ENCODE data around the gene CIZ1.
"Not testable (repeated sequence)": the region's sequence is repeated elsewhere in the genome, so short reads cannot be mapped to it uniquely, and the experiment has no call there.

The CIZ1 gene, protein sequence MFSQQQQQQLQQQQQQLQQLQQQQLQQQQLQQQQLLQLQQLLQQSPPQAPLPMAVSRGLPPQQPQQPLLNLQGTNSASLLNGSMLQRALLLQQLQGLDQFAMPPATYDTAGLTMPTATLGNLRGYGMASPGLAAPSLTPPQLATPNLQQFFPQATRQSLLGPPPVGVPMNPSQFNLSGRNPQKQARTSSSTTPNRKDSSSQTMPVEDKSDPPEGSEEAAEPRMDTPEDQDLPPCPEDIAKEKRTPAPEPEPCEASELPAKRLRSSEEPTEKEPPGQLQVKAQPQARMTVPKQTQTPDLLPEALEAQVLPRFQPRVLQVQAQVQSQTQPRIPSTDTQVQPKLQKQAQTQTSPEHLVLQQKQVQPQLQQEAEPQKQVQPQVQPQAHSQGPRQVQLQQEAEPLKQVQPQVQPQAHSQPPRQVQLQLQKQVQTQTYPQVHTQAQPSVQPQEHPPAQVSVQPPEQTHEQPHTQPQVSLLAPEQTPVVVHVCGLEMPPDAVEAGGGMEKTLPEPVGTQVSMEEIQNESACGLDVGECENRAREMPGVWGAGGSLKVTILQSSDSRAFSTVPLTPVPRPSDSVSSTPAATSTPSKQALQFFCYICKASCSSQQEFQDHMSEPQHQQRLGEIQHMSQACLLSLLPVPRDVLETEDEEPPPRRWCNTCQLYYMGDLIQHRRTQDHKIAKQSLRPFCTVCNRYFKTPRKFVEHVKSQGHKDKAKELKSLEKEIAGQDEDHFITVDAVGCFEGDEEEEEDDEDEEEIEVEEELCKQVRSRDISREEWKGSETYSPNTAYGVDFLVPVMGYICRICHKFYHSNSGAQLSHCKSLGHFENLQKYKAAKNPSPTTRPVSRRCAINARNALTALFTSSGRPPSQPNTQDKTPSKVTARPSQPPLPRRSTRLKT

DNA sequence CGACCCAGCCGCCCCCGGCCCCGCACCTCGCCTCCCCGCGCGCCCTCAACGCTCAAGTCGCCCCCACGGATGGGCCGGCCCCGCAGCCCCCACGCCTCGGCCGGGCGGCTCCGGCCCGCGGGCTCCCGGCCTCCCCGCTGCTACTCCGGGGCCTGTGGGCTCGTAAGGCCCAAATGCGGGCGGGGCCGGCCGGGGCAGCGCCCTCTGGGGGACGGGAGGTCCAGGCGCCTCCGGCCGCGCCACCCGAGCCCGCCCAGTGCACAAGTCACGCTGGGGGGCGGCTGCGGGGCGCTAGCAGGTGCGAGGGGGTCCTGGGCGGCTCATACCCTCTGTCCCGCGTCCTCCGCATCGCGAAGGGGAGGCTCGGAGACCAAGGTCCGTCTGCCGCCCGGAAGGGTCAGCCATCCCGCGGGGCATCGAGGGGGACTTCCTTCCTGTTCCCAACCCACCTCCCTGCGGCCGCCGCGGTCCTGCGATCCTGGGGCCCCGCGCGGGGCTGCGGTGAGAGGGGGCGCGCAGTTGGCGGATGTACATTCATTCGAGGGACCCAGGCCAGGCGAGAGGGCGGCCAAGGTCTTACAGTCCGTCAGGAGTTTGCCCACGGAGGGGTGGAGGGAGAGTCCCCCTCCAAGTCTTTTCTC, at the start of gene CIZ1:
CIZ1 (minus strand) TSS at position 167 of the 641 bp plus-strand sequence. CDS start 715 bp downstream, outside the sequence.
- peak; percentile 21 to 67 (median 40) for DNase-seq

DNA sequence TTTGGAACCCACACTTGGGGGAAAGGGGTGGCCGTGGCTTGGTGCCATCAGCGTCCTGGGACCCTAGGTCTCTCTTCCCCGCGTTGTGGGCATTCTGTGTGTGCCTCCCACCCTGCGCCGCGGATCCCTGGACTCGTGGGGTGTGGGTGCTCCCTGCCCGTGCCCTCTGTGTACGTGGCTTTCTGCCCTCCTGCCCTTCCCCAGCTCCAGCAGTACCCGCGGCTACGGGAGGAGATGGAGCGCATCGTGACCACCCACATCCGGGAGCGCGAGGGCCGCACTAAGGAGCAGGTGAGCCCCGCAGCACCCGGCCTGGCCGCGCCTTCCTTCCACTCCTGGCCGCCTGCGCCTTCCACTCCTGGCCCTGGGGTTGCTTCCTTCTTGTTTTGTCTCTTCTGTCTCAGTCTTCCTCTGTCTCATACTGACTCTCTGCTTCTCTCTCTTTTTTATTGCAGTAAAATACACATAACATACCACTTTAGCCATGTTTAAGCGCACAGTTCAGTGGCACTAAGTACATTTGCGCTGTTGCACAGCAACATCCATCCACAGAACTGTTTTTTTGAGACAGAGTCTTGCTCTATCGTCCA, 42.5 kb upstream of the CIZ1 start:
- no peak for DNase-seq

DNA sequence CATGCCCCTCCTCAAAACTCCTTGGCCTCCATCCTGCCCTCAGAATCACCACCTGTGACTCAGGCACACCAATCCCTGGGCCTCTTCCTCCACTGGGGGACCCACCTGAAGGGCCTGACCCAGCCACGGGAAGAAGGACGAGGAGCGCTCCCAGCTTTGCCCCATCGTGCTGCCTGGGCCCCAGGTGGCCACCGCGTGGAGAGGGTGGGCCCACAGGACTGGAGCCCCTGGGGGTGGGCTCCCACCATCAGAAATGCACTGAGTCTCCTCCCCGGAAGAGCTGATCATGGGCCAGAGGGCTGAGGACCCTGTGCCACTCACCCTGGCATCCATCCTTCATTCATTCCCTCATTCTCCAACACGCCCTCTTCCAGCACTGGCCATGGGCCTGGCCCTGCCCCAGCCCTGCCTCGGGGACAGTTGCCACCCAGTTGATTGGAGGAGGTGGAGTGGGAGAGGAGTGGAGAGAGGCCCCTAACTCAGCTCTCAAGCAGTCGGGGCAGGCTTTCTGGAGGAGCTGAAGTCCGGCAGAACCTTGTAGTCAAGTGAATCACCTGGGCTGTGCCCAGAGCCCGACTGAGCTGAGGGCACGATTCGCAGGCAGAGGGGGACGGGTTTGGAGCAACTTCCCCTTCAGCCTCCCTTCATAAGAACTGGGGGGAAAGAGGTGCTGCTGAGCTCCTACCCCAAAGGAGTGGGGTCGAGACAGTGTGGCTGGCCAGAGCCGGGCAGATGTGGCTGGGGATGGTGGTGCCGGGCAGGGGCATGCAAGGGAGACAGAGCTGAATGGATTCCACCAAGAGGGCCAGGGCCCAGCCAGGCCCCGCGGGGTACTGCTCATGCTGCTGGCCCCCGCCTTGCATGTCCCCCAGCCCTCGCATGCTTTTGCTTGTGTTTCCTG, 41.4 kb upstream of the CIZ1 start:
- no peak for DNase-seq

DNA sequence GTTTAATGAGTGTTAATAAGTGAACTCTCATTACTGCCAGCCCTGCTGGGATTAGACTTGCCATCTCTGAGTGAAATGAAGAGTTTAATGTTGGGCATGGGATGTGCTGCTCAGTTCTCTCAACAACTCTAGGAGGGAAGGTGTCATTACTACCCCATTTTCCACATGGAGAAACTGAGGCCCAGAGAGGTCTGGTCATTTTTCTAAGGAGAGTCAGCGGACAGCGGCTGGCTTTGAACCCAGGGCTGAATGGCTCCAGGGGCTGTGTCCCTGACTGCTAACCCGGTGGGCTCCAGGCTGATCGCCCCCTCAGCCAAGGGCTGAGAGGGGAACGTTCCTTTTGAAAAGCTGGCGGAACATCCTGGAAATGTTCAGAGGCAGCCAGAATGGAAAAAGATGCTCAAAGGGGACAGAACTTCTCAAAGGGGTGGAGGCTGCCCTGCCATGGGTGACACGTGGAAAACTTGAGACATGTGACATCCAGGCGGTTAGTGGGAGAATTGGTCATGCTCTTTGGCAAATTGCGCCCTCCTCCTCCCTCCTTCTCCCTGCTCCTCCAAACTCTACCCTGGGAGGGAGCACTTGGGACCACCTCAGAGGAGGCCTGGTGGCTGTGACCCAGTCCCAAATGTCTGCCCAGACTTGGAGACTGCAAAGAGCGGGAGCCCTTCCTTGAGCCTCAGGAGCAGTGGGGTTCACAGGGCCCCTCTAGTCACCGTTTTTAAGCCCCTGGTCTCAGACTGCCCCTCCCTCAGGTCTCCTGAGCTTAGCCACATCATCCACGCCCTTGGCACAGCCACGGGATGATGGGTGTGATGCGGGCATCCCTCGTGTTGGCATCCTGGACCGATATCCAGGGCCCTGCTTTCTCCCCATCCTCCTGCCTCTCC, 40.5 kb upstream of the CIZ1 start:
- DNase-seq: no peak

DNA sequence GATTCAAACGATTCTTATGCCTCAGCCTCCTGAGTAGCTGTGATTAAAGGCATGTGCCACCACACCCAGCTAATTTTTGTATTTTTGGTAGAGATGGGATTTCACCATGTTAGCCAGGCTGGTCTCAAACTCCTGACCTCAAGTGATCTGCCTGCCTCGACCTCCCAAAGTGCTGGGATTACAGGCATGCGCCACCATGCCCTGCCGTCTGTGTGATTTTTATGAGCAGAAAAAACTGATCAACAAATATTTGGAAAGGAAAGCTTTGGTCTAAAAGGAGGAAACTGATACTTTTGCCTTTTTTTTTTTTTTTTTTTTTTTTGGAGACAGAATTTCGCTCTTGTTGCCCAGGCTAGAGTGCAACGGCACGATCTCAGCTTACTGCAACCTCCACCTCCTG, 39.5 kb upstream of the CIZ1 start:
- DNase-seq: not testable (repeated sequence)

DNA sequence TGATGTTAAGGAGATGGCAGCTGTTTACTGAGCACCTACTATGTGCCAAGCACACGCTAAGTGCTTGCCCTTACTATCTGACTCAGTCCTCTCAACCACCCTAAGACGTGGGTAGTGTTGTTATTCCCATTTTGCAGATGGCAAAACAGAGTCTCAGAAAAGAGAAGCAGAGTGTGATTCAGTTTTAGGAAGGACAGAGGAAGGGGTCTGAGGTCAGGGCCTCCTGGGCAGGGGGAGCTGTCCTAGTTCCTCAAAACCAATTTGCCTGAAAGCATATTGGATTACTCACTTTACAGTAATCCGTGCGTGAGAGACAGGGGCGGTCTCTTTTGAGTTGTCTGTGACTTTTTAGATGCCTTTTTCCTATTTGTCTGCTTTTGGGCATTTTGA, 35.0 kb upstream of the CIZ1 start:
- no peak for DNase-seq

DNA sequence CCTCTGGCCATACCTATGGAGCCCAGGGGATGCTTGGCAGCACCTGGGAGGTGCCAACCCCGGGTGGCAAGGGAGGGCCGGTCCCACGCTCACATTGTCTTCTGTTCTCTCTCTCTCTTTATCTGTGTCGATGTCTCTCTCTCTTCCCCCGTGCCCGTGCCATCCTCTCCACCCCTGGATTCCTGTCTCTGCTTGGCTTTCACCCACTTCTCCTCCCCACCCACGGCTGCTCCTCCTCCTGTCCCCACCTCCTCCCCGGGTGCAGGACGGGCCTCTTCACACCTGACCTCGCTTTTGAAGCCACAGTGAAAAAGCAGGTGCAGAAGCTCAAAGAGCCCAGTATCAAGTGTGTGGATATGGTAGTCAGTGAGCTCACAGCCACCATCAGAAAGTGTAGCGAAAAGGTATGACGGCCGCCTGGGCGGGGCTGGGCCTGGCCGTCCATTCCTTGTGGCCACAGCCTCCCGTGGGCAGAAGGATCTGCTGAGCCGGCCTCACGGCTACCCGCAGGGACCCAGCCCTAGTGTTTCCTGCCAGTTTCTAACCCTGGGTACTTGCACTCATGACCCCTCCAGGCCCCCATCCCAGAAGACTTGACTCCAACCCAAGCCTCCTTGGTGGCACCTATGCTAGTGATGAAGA, 34.5 kb upstream of the CIZ1 start:
- no peak for DNase-seq

DNA sequence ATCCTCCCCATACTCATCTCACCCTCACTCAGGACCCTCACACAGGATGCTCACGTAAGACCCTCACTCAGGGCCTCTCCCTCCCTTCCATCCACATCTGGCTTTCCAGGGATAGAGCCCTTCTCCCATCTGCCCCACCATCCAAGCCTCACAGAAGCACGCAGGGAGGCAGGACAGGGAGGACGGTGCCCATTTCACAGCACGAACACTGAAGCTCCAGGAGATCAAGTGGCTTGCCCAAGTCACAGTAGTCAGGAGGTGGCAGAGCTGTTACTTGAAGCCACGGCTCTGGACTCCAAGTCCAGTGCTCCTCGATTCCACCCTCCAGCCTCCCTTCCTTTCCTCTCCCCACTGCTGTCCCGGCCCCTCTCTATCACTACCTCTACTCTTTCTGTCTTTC, 33.5 kb upstream of the CIZ1 start:
- DNase-seq: no peak

DNA sequence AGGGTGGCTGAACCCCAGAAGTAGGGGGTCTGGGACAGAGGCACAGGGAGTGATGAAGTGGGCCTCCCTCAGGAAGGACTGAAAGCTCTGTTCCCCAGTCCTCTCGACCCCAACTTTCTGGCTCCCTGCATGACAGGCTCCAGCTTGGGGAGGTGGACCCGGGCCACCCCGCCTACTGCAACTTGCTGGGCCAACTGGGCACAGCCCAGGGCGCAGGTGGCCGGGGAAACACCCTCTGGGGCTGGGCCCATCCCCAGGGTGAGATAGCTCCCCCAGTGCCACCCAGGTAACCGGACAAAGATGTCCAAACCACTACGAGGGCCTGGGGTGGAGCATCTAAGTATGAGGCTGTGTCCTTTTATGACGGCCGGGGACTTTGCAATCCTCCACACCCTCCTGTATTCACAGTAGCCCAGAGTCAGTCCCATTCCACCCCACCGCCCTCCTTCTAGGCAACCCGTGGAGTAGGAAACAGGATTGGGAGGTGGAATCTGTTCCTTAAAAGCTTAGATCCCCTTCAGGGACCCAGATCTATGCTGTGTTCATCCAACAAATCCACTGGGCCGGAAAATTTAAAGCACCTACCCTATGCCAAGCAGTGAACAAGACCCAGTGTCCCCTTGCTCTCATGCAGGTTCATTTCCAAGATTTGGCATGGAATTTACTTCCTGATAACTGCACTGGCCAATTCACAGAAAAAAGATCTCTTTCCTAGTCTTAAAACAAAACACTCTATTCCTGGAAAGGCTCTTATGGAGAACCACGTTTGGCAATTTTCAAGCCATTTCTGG, 31.7 kb upstream of the CIZ1 start:
- no peak for DNase-seq

- DNase-seq: no peak
These were observed 30.7 kb upstream of the CIZ1 start for GRCh38 chr9:128222026-128222425.

DNA sequence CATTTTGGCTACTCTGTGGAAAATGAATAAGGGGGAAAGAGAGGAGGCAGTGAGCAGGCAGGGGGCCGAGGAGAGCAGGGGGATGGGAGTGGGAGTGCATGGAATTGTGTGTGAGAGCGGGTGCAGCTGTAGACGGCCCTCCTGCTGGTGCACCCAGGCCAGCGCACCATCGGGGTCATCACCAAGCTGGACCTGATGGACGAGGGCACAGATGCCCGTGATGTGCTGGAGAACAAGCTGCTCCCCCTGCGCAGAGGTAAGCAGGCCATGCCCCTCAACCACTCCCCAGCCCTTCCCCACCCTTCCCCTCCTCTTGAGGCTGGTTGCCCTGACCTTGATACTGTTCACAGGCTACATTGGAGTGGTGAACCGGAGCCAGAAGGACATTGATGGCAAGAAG, 28.5 kb upstream of the CIZ1 start:
- no peak for DNase-seq

DNA sequence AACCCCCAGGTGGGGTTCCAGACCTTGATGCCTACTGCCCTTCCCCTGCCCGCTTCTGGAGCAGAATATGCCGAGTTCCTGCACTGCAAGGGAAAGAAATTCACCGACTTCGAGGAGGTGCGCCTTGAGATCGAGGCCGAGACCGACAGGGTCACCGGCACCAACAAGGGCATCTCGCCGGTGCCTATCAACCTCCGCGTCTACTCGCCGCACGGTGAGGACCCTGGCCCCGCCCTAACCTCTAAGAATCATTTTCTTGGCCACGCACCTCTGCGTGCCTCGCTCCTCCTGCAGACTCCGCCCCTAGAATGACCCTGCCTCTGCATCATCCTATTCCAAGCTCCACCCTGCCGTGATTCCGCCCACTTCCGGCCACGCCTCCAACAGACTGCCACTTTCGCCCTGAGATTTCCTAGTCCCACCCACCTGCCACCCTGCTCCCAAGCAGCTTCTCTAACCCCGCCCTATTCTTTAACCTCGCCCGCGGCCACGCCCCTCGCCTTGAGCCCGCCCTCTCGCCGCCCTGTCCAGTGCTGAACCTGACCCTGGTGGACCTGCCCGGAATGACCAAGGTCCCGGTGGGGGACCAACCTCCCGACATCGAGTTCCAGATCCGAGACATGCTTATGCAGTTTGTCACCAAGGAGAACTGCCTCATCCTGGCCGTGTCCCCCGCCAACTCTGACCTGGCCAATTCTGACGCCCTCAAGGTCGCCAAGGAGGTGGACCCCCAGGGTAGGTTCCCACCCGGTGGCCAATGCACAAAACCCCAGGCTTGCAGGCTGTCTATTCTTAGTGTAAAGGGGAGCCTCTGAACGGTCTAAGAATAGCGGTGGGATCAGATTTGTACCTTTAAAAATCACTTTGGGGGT, 27.4 kb upstream of the CIZ1 start:
- peak; percentile 60 to 87 (median 75) for DNase-seq

DNA sequence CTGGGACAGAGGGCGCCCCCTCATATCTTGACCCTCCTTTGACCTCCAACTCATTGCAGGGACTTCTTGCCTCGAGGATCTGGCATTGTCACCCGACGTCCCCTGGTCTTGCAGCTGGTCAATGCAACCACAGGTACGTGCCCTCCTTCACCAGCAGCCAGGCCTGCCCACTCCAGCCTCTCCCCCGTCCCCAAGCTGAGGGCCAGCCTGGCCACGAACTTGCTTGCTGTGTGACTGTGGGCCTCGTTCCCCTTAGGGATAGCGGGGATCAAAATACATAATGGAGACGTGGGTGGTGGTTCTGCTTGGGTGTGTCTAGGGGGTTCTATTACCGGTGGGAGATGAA, 26.8 kb upstream of the CIZ1 start:
- DNase-seq: no peak

DNA sequence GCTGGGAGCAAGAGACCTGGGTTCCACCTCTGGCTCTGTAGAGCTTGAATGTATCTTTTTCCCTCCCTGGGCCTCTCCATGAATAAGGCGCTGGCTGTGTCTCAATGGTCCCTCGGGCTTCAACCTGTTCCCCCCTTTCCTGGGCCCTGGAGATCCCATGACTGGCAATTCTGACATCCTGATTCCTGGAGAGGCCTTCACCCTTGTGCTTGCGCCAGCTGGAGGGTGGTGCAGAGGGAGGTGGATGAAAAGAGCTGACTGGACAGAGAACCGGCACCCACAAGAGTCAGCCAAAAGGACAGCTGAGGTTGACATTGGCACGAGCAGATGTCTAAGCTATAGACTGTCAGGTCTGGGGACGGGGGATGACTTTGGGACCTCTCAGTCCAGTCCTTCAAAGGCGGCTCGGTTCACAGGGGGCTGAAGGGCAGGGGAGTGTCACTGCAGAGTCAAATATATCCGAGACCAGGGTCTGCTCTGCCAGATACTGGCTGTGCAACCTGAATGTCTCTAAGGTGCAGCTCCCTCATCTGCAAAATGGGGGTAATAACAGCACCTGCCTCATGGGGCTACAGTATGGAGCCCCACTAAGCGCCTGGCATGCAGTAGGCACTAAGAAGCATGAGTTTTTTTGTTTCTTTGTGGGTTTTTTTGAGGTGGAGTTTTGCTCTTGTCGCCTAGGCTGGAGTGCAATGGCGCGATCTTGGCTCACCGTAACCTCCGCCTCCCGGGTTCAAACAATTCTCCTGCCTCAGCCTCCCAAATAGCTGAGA, 25.6 kb upstream of the CIZ1 start:
- DNase-seq: no peak

GRCh38 chr9:128215491-128216409, 24.4 kb upstream of the CIZ1 start:
- DNase-seq: no peak

All from activated naive CD4-positive, alpha-beta T cell (primary cell).